ENCODE data around the gene STX8. TPM values are rescaled to one million over a fixed set of nuclear protein-coding genes. Genes with fewer than 3 reads are reported as not detected.

The STX8 gene
- total and polyA plus RNA-seq, 9 of the 15 experiments (the other 6 are each of a cell fraction or from before 2014, with no cell fraction given) = 14.6 to 42.5 (median 22.1) TPM

DNA sequence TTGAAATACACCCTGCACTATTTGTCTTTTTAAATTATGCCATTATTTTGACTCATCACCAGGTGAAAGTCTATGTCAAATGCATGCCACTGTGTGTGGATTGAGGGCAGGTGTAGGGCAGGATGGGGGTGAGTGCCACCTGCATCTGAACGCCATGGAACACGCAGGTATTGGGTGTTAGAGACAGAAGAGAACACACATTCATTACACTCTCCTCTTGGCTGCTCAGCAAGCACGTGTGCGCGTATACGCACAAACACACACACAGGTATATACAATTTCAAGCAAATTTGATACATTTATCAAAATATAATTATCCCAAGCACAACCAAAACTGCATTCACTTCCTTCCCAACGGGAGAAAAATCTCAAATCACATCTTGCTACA lies 285.4 kb downstream of the STX8 start:
- Histone ChIP-seq H3K9me1 (ENCODE audit: control insufficient read depth, insufficient read depth, low read length) (no peaks in the 10 kb centered on the region), H4K20me1 (replicated peaks; ENCODE audit: control insufficient read depth, insufficient read depth, low read length) (no peaks in the 10 kb centered on the region), H3K27ac (ENCODE audit: extremely low read depth, low read depth, low read length) (no peak overlapping the region), H2AFZ (ENCODE audit: low read depth, low read length) (no peak overlapping the region), H3K27me3 (ENCODE audit: control insufficient read depth in 2 of 2, insufficient read depth in 2 of 2, low read length in 2 of 2) (no peaks in the 10 kb centered on the region; a peak in 2 of 5 replicates), H3K9me3 (replicated peaks; ENCODE audit: control insufficient read depth, insufficient read depth, low read depth, low read length) (no peaks in the 10 kb centered on the region), H3K4me2 (ENCODE audit: insufficient read depth, low read length) (no peak overlapping the region), H3K79me2 (ENCODE audit: control insufficient read depth, insufficient read depth, low read length) (no peaks in the 10 kb centered on the region), H3K36me3 (ENCODE audit: control insufficient read depth, insufficient read depth, low read length) (no peaks in the 10 kb centered on the region), H3K9ac (ENCODE audit: insufficient read depth in 1 of 2, low read depth in 2 of 2, low read length in 2 of 2) (no peak overlapping the region), H3K4me1 (replicated peaks in 1 of 2; ENCODE audit: control insufficient read depth in 2 of 2, insufficient read depth in 2 of 2, low read length in 2 of 2) (no peaks in the 10 kb centered on the region), H3K4me3 (no peak overlapping the region)
- BruUV-seq (replicated peaks) = no TSS peak
- in situ Hi-C loops (cut with MboI) (no loop called here), intact Hi-C loops (cut with micrococcal nuclease) (no loop called here)
- ATAC-seq = no peak
- TF ChIP-seq GTF2E2 (tag; IDR thresholded peaks at IDR 0.05) (no peak), TARDBP (IDR thresholded peaks at IDR 0.05) (no peak), ZKSCAN3 (CRISPR knock-in tag; IDR thresholded peaks at IDR 0.05) (no peak), MEIS2 (IDR thresholded peaks at IDR 0.05; ENCODE audit: partially characterized antibody) (no peak), ZNF507 (tag; conservative IDR thresholded peaks at IDR 0.05) (no peak), TFAM (CRISPR knock-in tag; conservative IDR thresholded peaks at IDR 0.05) (no peak), ZNF3 (CRISPR knock-in tag; IDR thresholded peaks at IDR 0.05) (no peak), MCM2 (IDR thresholded peaks at IDR 0.05; ENCODE audit: low read depth) (no peak)
- TF ChIP-seq, protein P1, sequence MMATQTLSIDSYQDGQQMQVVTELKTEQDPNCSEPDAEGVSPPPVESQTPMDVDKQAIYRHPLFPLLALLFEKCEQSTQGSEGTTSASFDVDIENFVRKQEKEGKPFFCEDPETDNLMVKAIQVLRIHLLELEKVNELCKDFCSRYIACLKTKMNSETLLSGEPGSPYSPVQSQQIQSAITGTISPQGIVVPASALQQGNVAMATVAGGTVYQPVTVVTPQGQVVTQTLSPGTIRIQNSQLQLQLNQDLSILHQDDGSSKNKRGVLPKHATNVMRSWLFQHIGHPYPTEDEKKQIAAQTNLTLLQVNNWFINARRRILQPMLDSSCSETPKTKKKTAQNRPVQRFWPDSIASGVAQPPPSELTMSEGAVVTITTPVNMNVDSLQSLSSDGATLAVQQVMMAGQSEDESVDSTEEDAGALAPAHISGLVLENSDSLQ (IDR thresholded peaks at IDR 0.05) = no peak
- TF ChIP-seq, protein P2, sequence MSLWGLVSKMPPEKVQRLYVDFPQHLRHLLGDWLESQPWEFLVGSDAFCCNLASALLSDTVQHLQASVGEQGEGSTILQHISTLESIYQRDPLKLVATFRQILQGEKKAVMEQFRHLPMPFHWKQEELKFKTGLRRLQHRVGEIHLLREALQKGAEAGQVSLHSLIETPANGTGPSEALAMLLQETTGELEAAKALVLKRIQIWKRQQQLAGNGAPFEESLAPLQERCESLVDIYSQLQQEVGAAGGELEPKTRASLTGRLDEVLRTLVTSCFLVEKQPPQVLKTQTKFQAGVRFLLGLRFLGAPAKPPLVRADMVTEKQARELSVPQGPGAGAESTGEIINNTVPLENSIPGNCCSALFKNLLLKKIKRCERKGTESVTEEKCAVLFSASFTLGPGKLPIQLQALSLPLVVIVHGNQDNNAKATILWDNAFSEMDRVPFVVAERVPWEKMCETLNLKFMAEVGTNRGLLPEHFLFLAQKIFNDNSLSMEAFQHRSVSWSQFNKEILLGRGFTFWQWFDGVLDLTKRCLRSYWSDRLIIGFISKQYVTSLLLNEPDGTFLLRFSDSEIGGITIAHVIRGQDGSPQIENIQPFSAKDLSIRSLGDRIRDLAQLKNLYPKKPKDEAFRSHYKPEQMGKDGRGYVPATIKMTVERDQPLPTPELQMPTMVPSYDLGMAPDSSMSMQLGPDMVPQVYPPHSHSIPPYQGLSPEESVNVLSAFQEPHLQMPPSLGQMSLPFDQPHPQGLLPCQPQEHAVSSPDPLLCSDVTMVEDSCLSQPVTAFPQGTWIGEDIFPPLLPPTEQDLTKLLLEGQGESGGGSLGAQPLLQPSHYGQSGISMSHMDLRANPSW (CRISPR knock-in tag; IDR thresholded peaks at IDR 0.05) = no peak
- TF ChIP-seq, protein P3, sequence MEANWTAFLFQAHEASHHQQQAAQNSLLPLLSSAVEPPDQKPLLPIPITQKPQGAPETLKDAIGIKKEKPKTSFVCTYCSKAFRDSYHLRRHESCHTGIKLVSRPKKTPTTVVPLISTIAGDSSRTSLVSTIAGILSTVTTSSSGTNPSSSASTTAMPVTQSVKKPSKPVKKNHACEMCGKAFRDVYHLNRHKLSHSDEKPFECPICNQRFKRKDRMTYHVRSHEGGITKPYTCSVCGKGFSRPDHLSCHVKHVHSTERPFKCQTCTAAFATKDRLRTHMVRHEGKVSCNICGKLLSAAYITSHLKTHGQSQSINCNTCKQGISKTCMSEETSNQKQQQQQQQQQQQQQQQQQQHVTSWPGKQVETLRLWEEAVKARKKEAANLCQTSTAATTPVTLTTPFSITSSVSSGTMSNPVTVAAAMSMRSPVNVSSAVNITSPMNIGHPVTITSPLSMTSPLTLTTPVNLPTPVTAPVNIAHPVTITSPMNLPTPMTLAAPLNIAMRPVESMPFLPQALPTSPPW (CRISPR knock-in tag; IDR thresholded peaks at IDR 0.05) = no peak
- ChIA-PET CTCF (ENCODE audit: low intra/inter-chr PET ratio) (no interaction called here), POLR2A (interaction anchor here (0.6 kb wide), 1 partner anchor 377 kb away, joined by 3 read pairs; no protein-coding TSS in a partner anchor)
- no peak for DNase-seq (ENCODE audit: extremely low read depth in 1 of 4, low spot score in 3 of 4)
- WGBS (ENCODE audit: insufficient coverage, low coverage, missing lambda C conversion rate) = 0% methylated on average over 3 of the region's 7 CpGs
- no peak for FAIRE-seq
